PC-9 (cell line): ENCODE results near the gene ASB3. TPM values are rescaled to one million over a fixed set of nuclear protein-coding genes. Genes with fewer than 3 reads are reported as not detected.

ENCODE experiments used
- BruUV-seq: library from RNA; stranded (reverse); fragments of 400-500 nt; replicated peaks from 2 replicates; lab custom pipeline; 2021; lab: Mats Ljungman, UMichigan
- CTCF ChIA-PET: fragments of 300-600 bp; sonication (Branson Sonifier 250); formaldehyde crosslinking; loops from one replicate; lab custom pipeline; 2022; ENCODE audit warnings: antibody characterized with exemption; lab: Charles Lee
- POLR2A ChIA-PET: fragments of 300-600 bp; sonication (Branson Sonifier 250); formaldehyde crosslinking; loops from one replicate; lab custom pipeline; 2022; ENCODE audit warnings: antibody characterized with exemption; ENCODE audit not compliant: unreplicated experiment; lab: Charles Lee
- DNase-seq, 2 experiments: peaks; one replicate each; pipeline versions ENCODE4 v3.0.0 to v3.0.0-alpha.2; 2015 to 2022; ENCODE audit warnings: mixed read lengths in 1 of 2
- H2AFZ ChIP-seq: fragments of 200-600 bp; sonication (generic); 2 replicates; pipeline ENCODE4 v1.8.1; 2017; ENCODE audit warnings: antibody characterized with exemption
- H3F3A ChIP-seq: fragments of 200-600 bp; sonication (generic); 2 replicates; pipeline ENCODE4 v1.8.1; 2017; ENCODE audit warnings: antibody characterized with exemption, mild to moderate bottlenecking, low read depth; ENCODE audit not compliant: insufficient read depth
- H3K27ac ChIP-seq: fragments of 200-600 bp; sonication (generic); 2 replicates; pipeline ENCODE4 v1.6.1; 2016; ENCODE audit warnings: mixed run types
- H3K27me3 ChIP-seq: fragments of 200-600 bp; sonication (generic); 2 replicates; pipeline ENCODE4 v1.6.1; 2016; ENCODE audit warnings: low read depth, mixed run types; ENCODE audit not compliant: insufficient read depth
- H3K36me3 ChIP-seq: fragments of 200-600 bp; sonication (generic); 2 replicates; pipeline ENCODE4 v1.6.1; 2016; ENCODE audit warnings: low read depth, mixed run types
- H3K4me1 ChIP-seq: fragments of 200-600 bp; sonication (generic); replicated peaks from 2 replicates; pipeline ENCODE4 v1.6.1; 2016; ENCODE audit warnings: mixed run types; ENCODE audit not compliant: insufficient read depth
- H3K4me2 ChIP-seq: fragments of 200-600 bp; sonication (generic); 2 replicates; pipeline ENCODE4 v1.6.1; 2017; ENCODE audit warnings: mixed run types
- H3K4me3 ChIP-seq: fragments of 200-600 bp; sonication (generic); 2 replicates; pipeline ENCODE4 v1.6.1; 2016; ENCODE audit warnings: mixed run types
- H3K79me2 ChIP-seq: fragments of 200-600 bp; sonication (generic); 2 replicates; pipeline ENCODE4 v1.6.1; 2017; ENCODE audit warnings: low read depth, mixed run types
- H3K9me2 ChIP-seq: fragments of 200-600 bp; sonication (generic); 2 replicates; pipeline ENCODE4 v1.8.1; 2017; ENCODE audit warnings: mild to moderate bottlenecking; ENCODE audit not compliant: insufficient read depth
- H3K9me3 ChIP-seq: fragments of 200-600 bp; sonication (generic); 2 replicates; pipeline ENCODE4 v1.8.1; 2016; ENCODE audit warnings: low read depth; ENCODE audit not compliant: insufficient read depth
- H4K20me1 ChIP-seq: fragments of 200-600 bp; sonication (generic); 2 replicates; pipeline ENCODE4 v1.8.1; 2017; ENCODE audit not compliant: insufficient read depth
- CTCF ChIP-seq: fragments of 200-600 bp; sonication (generic); conservative IDR thresholded peaks from 2 replicates; pipeline ENCODE4 v1.6.1; 2017; ENCODE audit warnings: mixed run types, antibody characterized with exemption, mild to moderate bottlenecking, moderate library complexity
- EZH2 ChIP-seq: fragments of 200-600 bp; sonication (generic); IDR thresholded peaks from 2 replicates; pipeline ENCODE4 v1.8.0; 2017; ENCODE audit warnings: antibody characterized with exemption, low read depth
- intact Hi-C: fragments of 100-400 bp; cut with micrococcal nuclease; formaldehyde crosslinking; loops from one replicate; pipeline ENCODE4 v1.10.0; 2022; ENCODE audit not compliant: unreplicated experiment
- total RNA-seq: library from RNA; stranded (reverse); gene quantifications from 2 replicates; pipeline ENCODE4 v1.2.3, GENCODE V29; 2021

ASB3 gene
- total RNA-seq, 1 experiment from 2014 or later = 27.7 TPM

- no peak overlapping the region for H3K4me3 ChIP-seq
- H3K4me2 ChIP-seq = no peak overlapping the region
- ChIA-PET POLR2A (no interaction called here), CTCF (no interaction called here)
- H3K9me2 ChIP-seq = no peaks in the 10 kb centered on the region
- no peak overlapping the region for H2AFZ ChIP-seq
- H3K4me1 ChIP-seq = no peaks in the 10 kb centered on the region
- peaks cover 7% of the 10 kb centered on the region; the same call in 1 of the 2 replicates for H4K20me1 ChIP-seq
- no peak overlapping the region for H3K27ac ChIP-seq
- intact Hi-C loops = no loop called here
- BruUV-seq = no TSS peak
- H3F3A ChIP-seq = no peaks in the 10 kb centered on the region; the same call in 1 of the 2 replicates
- TF ChIP-seq CTCF = no peak
- TF ChIP-seq EZH2 = no peak
- H3K9me3 ChIP-seq = no peaks in the 10 kb centered on the region
- no peaks in the 10 kb centered on the region for H3K27me3 ChIP-seq
- peaks cover 15% of the 10 kb centered on the region for H3K36me3 ChIP-seq
- H3K79me2 ChIP-seq = peaks cover 48% of the 10 kb centered on the region
- no peak for DNase-seq
These were observed 8.1 kb downstream of the ASB3 start for GRCh38 chr2:53778536-53779162.

- peaks cover 14% of the 10 kb centered on the region for H3K36me3 ChIP-seq
- POLR2A ChIA-PET = no interaction called here
These were observed 9.6 kb downstream of the ASB3 start for GRCh38 chr2:53777134-53777533.

GRCh38 chr2:53770264-53770663, 16.5 kb downstream of the ASB3 start:
- Histone ChIP-seq H3K79me2 (peaks cover 41% of the 10 kb centered on the region), H3K36me3 (peaks cover 7% of the 10 kb centered on the region; the same call in 1 of the 2 replicates), H2AFZ (no peak overlapping the region), H3K9me2 (no peaks in the 10 kb centered on the region), H3K4me3 (no peak overlapping the region), H3K27ac (no peak overlapping the region), H3K4me1 (peaks cover 25% of the 10 kb centered on the region), H3F3A (peaks cover 14% of the 10 kb centered on the region), H3K27me3 (no peaks in the 10 kb centered on the region), H4K20me1 (peaks cover 4% of the 10 kb centered on the region; the same call in 1 of the 2 replicates), H3K9me3 (no peaks in the 10 kb centered on the region), H3K4me2 (no peak overlapping the region)
- no peak for DNase-seq
- no TSS peak for BruUV-seq
- intact Hi-C loops = no loop called here
- no peak for TF ChIP-seq CTCF
- ChIA-PET POLR2A (no interaction called here), CTCF (no interaction called here)

More at GRCh38 chr2:53777134-53777533, 9.6 kb downstream of the ASB3 start:
- CTCF ChIA-PET = no interaction called here
- Histone ChIP-seq H2AFZ (no peak overlapping the region), H3K27me3 (no peaks in the 10 kb centered on the region), H4K20me1 (peaks cover 10% of the 10 kb centered on the region; the same call in 1 of the 2 replicates), H3K27ac (no peak overlapping the region), H3K4me1 (no peaks in the 10 kb centered on the region), H3K4me3 (no peak overlapping the region), H3K9me2 (no peaks in the 10 kb centered on the region), H3K9me3 (no peaks in the 10 kb centered on the region), H3F3A (no peaks in the 10 kb centered on the region; the same call in 1 of the 2 replicates), H3K4me2 (no peak overlapping the region), H3K79me2 (peaks cover 34% of the 10 kb centered on the region)
- DNase-seq = no peak
- no TSS peak for BruUV-seq
- intact Hi-C loops = no loop called here
- TF ChIP-seq EZH2 (no peak), CTCF (no peak)
